NB4 (cell line): Measurements from ENCODE around the gene IGFBP3.

ENCODE experiments used
- POLR2A ChIP-seq: IDR thresholded peaks from 2 replicates; pipeline ENCODE4 v1.6.1; 2011; ENCODE audit warnings: mild to moderate bottlenecking; ENCODE audit not compliant: insufficient read length; ENCODE audit errors: extremely low read depth
- TF ChIP-seq, protein P1 (sequence below): IDR thresholded peaks from one replicate; pipeline ENCODE4 v1.5.1; 2012; ENCODE audit warnings: low read depth, low read length
- TF ChIP-seq, protein P2 (sequence below): IDR thresholded peaks from 2 replicates; pipeline ENCODE4 v1.6.1; 2011; ENCODE audit warnings: low read depth, low read length

DNA sequence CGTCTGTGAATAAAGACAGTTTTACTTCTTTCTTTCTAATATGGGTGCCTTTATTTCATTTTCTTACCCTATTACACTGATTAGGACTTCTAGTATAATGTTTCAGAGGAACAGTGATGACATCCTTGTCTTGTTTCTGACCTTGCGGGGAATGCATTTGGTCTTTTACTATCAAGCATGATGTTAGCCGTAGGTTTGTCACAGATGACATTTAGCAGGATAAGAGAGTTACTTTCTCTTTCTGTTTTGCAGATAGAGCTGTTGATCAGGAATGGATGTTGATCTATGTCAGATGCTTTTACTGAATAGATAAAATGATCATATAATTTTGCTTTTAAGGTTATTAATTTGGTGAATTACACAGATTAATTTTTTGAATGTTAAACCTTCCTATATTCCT, 6.6 kb upstream of the IGFBP3 start:
- TF ChIP-seq, protein P1, sequence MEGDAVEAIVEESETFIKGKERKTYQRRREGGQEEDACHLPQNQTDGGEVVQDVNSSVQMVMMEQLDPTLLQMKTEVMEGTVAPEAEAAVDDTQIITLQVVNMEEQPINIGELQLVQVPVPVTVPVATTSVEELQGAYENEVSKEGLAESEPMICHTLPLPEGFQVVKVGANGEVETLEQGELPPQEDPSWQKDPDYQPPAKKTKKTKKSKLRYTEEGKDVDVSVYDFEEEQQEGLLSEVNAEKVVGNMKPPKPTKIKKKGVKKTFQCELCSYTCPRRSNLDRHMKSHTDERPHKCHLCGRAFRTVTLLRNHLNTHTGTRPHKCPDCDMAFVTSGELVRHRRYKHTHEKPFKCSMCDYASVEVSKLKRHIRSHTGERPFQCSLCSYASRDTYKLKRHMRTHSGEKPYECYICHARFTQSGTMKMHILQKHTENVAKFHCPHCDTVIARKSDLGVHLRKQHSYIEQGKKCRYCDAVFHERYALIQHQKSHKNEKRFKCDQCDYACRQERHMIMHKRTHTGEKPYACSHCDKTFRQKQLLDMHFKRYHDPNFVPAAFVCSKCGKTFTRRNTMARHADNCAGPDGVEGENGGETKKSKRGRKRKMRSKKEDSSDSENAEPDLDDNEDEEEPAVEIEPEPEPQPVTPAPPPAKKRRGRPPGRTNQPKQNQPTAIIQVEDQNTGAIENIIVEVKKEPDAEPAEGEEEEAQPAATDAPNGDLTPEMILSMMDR: no peak
- TF ChIP-seq POLR2A: no peak
- TF ChIP-seq, protein P2, sequence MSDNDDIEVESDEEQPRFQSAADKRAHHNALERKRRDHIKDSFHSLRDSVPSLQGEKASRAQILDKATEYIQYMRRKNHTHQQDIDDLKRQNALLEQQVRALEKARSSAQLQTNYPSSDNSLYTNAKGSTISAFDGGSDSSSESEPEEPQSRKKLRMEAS: no peak
